NCI-H1417 treated with DMSO at 0.1 percent for 48 hours (cell line): ENCODE measurements around the gene PLBD2.

Source experiments
- DNase-seq: peaks from one replicate; lab custom pipeline; 2025; lab: John Stamatoyannopoulos, UW

PLBD2 gene

DNA sequence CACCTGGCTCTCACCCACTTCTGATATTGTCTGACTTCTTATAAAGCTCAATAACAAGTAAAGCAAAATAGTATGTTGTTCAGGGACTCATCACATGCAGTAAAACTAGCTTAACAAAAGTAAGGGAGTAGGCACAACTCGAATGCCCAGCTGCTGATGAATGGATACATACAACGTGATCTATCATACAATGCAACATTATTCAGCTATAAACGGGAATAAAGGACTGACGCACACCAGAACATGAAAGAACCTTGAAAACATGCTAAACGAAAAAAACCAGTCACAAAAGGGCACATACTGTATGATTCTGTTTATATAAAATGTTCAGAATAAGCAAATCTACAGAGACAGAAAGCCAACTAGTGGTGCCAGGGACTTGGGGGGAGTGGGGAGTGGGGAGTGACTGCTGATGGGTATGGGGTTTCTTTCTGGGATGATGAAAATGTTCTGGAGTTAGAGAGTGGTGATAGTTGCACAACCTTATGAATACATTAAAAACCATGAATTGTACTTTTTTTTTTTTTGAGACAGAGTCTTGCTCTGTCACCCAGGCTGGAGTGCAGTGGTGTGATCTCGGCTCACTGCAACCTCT, 11.1 kb downstream of the PLBD2 start:
- no peak for DNase-seq

DNA sequence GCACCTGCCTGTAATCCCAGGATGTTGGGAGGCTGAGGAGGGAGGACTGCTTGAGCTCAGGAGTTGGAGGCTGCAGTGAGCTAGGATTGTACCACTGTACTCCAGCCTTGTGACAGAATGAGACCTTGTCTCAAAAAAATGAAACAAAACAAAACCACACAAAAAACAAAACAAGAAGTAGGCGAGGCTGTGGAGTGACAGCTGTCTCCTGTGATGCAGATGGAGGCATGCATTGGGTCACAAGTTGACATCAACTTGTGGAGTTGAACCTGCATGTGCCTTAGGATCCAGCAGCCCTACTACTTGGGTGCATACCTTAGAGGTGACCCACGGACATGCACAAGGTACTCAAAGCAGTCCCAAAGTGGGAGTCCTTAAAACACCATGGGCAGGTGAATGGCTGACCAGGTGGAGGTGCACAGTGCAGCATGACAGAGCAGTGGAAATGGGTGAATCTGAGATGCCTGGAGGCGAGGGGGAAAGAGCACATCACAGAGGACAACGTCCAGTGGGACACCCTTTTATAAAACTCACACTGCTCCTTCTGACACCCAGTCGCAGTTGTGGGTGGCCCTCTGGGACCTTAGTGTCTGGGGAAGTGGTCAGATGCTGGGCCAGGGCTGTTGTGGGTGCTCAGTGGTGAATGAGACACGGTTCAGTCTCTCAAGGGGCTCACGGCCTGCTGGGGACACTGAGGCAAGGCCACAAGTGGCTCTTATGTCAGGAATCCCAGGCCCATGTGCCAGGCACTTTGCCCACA, 12.7 kb downstream of the PLBD2 start:
- DNase-seq, result no peak

DNA sequence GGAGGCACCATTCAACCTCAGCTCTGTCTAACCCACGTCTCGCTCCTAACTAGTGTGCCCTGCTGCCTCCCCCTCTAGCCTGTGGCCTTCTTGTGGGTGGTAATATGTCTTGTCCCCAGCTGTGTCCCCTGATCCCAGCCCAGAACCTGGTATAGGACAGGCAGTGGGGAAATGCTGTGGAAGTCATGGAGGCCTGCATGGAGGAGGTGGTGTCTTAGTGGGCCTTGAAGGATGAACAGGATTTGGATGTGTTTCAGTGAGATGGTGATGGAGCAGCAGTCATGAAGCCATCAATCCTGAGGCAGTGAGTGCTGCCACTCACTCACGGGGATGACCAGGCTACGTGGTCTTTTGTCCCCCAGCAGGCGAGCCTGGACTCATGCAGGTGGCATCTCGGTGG, 13.4 kb downstream of the PLBD2 start:
- no peak for DNase-seq

DNA sequence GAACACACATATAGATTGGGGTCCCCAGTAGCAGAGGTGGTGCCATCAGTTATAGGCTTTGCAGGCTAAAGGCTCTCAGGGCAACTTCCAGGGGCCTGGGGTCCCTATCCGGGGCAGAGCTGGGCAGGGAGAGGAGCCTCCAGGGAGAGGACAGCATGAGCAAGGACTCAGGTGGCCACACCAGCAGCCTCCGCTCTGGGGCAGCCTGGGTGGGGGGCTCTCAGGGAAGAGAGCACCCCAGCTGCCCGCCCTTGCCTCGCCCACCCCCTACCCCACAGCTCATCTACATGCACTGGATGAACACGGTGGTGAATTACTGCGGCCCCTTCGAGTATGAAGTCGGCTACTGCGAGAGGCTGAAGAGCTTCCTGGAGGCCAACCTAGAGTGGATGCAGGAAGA, 14.0 kb downstream of the PLBD2 start:
- no peak for DNase-seq

DNA sequence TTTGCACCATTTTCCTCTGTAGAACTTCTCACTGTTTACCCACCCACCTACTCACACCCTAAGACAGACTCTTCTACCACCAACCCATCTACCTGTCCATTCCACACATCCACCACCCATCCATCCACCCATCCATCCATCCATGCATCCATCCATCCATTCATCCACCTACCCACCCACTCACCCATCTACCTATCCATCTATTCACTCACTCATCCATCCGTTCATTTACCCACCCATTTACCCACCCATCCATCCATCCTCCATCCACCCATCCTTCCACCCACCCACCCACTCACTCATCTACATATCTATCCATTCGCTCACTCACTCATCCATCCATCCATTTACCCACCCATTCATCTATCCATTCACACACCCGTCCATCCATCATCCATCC, 15.1 kb downstream of the PLBD2 start:
- DNase-seq, result no peak

DNA sequence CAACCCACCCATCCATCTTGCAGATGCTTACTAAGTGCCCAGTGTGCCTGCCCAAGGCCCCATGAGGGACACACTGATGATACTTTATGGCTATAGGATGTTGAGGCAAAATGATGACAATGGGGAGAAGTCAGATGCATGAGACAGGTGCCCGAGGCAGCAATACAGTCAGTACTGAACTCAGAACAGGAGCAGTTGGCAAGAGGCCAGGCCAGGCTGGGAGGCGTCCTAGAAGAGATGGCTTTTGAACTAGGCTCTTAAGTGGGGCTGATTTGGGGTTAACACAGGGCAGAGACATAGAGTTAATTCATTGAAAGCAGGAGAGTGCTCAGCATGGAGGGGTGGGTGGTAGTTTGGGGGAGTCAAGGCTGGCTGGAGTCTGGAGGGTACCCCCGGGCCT, 15.6 kb downstream of the PLBD2 start:
- no peak for DNase-seq

DNA sequence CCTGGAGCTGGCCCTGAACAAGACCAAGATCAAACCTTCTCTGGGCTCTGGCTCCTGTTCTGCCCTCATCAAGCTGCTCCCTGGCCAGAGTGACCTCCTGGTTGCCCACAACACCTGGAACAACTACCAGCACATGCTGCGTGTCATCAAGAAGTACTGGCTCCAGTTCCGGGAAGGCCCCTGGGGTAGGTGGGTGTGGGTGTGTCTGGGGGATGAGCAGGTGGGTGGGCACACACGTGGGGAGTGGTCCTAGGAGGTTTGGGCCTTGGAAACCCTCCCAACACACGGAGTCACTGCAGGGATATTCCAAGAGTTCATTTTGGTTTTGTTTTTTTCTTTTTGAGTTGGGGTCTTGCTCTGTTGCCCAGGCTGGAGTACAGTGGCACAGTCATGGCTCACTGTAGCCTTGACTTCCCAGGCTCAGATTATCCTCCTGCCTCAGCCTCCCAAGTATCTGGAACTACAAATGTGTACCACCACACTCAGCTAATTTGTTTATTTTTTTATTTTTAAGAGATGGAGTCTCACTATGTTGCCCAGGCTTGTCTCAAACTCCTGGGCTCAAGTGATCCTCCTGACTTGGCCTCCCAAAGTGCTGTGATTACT, 16.5 kb downstream of the PLBD2 start:
- DNase-seq, result no peak

DNA sequence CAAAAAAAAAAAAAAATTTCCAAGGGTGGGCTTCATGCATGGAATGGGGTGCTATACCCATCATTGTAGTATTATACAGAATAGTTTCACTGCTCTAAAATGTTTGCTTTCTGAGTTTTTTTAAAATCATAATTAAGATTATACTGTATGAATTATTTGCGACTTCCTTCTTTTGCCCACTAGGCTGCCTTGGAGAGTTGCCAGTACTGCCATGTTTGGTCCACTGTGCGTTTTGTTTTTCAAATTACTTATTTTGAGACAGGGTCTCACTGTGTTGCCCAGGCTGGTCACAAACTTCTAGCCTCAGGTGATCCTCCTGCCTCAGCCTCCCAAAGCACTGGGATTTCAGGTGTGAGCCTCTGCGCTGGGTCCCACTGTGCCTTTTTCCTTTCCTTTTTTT, 19.9 kb downstream of the PLBD2 start:
- no peak for DNase-seq

DNA sequence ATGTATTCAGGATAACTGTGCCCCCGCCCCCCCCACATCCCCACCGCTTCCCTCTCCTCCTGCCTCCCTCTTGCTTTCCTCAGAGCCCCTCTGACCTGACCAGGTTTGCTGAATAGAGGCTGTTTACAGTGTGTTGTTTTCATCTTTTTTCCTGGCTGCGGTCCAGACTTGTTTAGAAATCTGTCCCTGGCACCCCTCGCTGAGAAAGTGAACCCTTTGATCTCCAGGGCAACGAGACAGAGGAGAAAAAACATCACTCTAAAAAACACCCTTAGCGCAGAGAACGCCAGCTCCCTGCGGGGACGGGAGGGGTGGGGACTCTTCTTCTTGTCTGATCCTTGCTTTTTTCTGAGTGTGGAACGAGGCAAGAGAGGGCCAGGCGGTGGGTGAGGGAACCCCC, 22.8 kb downstream of the PLBD2 start:
- DNase-seq, result no peak

DNA sequence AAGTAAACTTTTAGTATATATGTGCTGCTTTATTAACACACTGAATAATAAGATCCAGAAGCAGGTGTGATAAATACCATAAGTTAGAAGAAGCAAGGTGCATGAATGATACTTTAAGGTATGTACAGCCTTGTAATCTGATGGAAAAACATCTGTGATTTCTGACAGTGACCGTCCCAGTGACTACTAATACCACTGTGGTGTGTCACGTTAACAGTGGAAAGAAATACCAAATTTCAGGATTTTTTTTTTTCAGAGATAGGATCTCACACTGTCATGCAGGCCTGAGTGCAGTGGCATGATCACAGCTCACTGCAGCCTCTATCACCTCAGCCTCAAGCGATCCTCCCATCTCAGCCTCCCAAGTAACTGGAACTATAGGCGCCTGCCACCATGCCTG, 23.8 kb downstream of the PLBD2 start:
- DNase-seq, result no peak

DNA sequence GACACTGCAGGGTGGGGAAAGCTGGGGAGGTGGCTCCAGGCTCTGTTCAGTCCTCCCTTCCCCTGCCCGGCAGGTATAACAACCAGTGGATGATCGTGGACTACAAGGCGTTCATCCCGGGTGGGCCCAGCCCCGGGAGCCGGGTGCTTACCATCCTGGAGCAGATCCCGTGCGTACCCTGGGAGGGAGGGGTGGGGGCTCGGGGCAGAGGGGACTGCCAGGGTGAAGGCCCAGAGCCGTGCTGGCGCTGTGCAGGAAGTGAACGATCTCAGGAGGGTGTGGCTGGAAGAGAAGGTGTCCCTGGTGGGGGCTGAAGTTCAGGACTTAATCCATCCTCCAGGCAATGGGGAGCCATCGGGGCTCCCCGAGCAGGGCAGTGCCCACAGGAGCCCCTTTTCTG, 26.4 kb downstream of the PLBD2 start:
- no peak for DNase-seq

DNA sequence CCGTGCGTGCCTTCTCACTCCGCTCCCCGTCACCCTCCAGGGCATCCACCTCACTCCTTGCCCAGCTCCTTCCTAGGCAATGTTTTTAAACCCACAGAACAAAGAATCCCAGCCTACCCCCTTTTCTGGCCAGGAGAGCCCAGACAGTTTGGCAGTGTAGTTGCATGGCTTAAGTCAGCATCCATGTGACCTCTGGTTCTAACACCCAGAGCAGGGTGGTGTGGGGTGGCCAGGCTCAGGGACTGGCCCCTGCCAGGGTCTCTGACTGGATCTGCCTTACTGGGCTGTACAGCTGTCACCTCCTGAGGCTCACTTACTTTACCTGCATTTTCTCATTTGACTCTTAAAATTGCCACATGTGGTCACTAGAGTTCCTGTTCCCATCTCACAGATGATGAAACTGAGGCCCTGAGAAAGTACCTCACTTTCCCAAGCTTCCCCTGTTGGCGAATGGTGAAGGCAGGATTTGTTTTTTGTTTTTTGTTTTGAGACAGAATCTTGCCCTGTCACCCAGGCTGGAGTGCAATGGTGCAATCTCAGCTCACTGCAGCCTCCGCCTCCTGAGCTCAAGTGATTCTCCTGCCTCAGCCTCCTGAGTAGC, 27.0 kb downstream of the PLBD2 start:
- DNase-seq, result no peak

DNA sequence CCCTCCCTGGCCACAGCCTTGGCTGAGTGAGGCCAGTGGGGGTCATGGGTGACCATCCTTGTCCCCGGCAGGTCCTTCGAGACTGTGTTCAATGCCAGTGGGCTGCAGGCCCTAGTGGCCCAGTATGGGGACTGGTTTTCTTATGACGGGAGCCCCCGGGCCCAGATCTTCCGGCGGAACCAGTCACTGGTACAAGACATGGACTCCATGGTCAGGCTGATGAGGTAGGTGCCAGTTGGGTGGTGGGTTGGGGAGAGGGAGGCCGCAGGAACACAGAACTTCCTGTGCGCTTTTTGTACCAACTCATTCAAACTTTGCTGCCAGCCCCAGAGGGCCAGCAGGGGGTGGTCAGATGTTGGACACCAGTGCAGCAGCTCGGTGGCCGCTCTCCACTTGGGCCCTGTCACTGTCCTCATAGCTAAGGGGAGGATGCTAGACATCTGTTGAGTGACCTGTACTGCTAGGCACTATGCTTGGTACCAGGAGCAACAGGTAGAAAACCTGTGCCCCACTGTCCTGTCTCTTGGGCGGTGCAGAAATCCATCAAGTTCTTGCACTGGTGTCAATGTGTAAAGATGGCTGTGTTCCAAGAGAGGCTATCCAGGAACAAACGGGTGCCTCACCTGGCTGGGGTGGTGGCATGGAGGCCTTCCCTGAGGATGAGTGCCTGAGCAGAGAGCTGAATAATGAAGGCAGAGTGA, 28.6 kb downstream of the PLBD2 start:
- no peak for DNase-seq

DNA sequence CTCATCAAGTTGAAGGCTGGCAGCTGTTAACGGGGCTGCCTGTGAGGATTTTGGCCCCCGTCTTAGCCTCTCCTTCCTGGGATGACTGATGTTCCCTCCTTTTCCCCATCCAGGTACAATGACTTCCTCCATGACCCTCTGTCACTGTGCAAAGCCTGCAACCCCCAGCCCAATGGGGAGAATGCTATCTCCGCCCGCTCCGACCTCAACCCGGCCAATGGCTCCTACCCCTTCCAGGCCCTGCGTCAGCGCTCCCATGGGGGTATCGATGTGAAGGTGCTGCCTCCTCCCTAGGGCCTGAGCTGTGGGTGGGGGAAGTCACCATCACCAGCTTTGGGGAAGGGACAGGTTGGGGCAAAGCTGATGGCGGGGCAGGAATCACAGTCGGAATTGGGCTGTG, 29.2 kb downstream of the PLBD2 start:
- DNase-seq, result no peak

DNA sequence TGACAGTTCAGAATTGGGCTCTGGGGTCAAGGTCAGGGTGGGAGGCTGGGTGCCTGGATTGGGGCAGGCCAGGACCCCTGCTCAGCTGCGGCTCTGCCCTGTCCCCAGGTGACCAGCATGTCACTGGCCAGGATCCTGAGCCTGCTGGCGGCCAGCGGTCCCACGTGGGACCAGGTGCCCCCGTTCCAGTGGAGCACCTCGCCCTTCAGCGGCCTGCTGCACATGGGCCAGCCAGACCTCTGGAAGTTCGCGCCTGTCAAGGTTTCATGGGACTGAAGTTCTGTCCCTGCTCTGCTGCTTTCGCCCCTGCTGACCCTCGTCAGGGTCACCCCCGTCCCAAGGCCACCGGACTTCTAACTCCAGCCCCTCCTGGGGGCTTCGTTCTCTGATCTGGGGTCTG, 30.0 kb downstream of the PLBD2 start:
- DNase-seq, result no peak

DNA sequence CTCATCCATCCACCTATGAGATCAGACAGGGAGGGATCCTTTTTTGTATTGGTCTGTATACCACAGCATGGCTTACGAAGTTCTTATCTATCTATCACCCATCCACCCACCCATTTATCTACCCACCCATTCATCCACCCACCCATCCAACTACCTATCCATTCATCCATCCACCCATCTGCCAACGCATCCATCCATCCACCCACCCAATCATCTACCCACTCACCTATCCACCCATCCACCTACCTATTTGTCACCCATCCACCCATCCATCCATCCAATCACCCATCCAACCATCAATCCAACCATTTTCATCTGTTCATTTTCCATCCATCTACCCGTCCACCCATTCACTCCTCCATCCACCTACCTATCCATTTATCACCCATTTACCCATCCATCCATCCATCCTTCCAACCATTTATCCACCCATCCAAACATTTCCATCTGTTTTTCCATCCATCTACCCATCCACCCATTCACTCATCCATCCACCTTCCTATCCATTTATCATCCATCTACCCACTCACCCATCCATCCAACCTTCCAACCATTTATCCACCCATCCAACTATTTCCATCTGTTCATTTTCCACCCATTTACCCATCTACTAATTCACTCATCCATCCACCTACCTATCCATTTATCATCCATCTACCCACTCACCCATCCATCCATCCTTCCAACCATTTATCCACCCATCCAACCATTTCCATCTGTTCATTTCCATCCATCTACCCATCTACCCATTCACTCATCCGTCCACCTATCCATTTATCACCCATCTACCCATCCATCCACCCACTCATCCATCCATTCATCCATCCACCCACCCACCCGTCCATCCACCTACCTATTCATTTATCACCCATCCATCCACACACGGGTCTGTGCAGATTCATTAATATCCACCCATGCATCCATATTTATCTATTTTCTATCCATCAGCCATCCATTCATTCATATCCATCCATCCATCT, 32.0 kb downstream of the PLBD2 start:
- DNase-seq, result no peak

DNA sequence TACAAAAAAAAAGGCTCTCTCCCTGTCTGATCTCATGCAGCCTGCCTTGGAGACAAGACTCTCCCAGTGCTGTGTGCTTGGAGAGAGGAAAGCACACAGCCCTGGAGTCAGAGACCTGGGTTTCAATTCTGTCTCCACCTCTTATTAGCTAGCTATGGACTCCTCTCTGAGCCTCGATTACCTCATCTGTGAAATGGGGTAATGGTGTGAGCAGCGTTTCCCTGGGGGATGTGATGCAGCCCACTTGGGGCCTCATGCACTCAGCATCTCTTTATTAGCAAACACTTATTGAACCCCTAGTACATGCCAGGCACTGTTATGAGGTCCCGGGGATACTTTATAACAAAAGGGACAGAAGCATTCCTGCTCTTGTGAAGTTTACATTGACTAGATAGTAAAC, 32.8 kb downstream of the PLBD2 start:
- DNase-seq, result no peak

DNA sequence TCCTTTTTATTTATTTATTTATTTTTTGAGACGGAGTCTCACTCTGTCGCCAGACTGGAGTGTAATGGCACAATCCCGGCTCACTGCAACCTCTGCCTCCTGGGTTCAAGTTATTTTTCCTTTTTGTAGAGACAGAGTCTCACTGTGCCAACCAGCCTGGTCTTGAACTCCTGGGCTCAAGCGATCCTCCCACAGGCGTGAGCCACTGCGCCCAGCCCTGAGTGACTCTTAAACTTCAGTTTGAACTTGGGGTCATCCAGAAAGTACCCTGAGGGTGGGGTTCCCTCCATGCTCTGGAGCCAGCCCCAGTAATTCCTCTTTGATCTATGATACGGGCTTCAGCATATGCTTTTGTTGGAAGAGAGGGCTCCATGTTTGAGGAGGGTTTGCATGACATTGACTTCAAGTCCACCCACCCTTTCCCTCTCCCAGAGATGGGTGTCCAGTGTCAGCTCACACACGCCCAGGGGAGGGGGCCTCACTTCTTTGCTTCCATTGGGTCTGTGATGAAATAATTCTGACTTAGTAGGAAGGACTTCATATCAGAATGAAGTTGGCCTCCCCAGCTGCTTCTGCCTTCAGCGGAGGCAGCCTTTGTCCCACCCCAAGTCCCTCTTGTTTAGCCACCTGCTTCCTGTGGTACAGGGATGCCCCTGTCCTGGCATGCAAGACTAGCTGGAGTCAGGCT, 33.4 kb downstream of the PLBD2 start:
- no peak for DNase-seq

DNA sequence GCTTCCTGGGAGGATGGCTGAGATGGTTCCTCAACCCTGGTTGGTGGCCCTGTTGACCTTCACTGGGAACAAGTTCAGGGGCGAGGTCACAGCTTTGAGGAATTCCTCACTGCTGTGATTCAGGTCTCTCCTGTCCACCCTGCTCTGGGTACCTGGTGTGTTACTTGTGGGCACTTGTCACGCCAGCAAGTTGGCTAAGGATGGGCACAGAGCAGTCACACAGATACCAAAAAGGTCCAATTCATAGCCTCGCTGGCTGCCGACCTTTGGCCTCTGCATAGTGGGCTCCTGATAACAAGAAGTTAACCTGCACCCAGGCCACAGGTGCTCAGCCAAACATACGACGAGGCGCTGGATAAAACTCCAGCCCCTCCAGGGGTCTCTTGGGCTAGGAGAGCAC, 34.1 kb downstream of the PLBD2 start:
- DNase-seq, result no peak

DNA sequence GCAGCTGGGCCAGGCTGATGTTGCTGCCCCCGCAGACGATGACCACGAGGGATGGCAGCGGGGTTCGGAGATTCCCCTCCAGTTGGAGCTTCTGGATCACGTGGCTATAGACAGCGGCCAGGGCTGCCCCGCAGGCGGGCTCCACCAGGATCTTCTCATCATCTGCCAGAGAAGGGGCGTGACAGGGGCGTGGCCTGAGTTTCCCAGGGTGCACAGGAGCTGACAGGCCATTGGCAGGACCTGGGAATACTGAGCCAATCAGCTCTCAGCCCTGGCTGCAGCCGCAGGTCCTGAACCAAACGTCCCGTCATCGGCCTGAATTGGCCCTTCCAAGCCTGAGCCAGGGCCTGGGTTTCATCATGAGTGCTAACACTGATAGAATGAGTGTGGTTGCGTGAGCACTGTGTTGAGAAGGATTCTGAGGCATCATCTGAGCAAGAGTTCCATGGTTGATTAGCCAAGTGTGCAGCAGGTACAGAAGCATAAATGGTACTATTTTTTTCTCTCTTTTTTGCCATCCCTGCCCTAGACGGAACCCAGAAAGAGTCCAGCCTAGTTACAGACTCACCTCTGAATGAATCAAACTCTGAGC, 34.7 kb downstream of the PLBD2 start:
- DNase-seq, result no peak
